Posterior vena cava (tissue), 2 donors: ENCODE results near the gene ETFDH. TPM values are rescaled to one million over a fixed set of nuclear protein-coding genes. Genes with fewer than 3 reads are reported as not detected.
"Not testable (repeated sequence)": the region's sequence is repeated elsewhere in the genome, so short reads cannot be mapped to it uniquely, and the experiment has no call there.

Experiments used
- DNase-seq: peaks from one replicate; pipeline ENCODE4 v3.0.0-alpha.2; 2020; ENCODE audit warnings: low spot score
- intact Hi-C, 2 donors: fragments of 100-400 bp; cut with DNase I; formaldehyde crosslinking; loops; one replicate each; pipeline versions ENCODE4 v1.14.1 to v1.14.2; 2022 to 2023
- total RNA-seq, 2 donors: library from RNA; stranded (reverse); fragmentation: NEBNext Ultra II Directional; extraction: Animal tissue kit (Norgen Biotek cat#: 25700); gene quantifications; one replicate each; pipeline ENCODE4 v1.2.1, GENCODE V29; 2021
- donor health status: DM: yes; HTN: yes; CAD: no.
- donor health status: DM: yes; HTN: yes; CAD: no.

Gene ETFDH
- total RNA-seq, 2 donors from 2014 or later = 19.1 to 21.9 TPM

DNA sequence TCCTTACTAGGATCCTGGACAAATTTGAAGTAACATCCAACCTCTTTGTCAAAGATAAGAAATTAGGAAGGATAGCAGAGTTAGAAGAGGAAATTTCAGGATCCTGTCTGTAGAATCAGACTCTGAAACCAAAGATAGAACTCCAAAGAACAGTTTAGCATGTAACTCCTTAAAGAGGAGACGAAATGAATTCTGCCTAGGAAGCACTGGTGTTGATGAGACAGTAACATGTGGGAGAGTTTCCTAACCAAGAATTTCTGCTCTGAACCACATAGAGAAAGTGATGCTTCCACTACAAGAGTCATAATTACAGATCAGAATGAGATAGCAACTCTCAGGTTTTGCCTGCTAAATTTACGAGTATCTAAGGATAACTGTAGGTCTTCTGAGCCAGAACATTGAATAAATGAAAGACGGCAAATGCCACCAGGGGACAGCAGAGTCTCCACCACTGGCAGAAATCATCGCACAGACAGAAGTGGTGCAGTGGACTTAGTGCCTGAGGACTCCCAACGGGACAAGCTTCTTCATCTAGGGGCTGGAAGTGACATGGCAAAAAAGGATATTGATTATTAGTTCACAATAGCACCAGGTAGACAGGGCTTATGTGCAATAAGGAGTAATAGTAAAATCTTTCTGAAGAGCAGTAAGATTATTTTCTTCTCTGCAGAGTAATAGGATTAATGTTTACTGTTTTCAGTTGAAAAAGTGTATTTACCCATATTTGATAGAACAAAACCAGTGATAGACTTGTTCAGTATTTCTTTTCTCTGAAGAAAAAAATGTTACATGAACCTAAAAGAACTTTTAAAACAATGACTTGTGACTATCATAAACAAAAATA, 57.8 kb downstream of the ETFDH start:
- DNase-seq = peak; percentile 85
- intact Hi-C loops = loop anchor here (2.0 to 5.0 kb wide), 2 partner anchors 117 to 121 kb away; no protein-coding TSS in a partner anchor

DNA sequence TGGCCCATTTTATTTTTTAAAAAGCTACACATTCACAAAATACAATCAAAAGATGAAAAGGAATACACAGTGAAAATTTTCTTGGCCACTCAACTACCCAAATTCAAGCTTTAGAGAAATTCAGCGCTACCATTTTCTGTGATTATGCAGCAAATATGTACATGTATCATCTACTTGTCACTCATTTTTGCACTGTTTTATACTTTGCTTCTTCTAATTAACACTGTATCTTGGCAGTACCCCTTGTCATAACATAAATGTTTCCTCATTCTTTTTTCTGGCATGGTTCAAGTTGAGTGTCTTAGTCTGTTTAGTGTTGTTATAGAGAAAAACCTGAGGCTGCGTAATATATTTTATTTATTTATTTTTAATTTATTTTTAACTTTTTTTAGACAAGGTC, 66.8 kb downstream of the ETFDH start:
- intact Hi-C loops = no loop called here
- no peak for DNase-seq

DNA sequence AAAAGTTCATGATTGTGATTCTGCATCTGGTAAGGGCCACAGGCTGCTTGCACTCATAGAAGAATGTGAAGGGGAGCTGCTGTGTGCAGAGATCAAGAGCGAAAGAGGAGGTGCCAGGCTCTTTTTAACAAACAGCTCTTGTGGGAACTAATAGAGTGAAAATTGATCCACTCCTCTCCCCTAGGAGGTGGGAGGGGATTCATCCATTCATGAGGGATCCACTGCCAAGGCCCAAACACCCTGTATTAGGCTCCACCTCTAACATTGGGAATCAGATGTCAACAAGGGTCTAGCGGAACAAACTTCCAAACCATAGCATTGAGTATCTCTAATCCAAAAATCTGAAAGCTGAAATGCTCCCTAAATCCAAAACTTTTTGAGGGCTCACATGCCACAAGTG, 67.5 kb downstream of the ETFDH start:
- intact Hi-C loops = no loop called here
- DNase-seq = no peak

DNA sequence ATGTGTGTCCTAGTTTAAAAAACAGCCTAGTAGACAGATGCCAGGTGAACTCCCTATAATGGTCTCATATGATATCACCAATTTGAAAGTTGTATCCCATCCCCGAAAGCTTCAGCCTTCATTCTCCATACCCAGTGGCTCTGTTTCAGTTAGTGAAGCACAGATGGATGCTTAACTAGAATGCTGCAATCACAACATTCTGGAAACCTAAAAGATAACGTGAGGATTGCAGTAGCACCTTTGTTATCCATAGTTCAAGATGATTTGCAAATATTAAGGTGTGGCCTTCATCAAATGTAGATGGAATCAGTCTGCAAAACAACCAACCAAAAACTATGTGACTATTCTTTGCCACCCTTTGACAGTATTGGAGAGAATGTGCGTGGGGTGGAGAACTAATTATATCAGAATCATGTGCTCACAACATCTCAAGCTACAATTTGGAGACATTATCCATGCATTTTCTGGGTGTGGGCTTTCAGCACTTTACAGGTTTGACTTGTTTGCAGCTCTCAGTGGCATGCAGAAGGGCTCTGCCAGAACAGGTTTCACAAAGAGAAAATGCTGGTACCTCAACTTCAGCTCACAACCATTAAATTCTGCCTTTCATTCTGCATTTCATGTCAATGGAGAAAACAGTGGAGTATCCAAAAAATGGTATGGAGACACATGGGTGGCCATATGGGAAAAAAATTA, 69.4 kb downstream of the ETFDH start:
- intact Hi-C loops = no loop called here
- DNase-seq = no peak

DNA sequence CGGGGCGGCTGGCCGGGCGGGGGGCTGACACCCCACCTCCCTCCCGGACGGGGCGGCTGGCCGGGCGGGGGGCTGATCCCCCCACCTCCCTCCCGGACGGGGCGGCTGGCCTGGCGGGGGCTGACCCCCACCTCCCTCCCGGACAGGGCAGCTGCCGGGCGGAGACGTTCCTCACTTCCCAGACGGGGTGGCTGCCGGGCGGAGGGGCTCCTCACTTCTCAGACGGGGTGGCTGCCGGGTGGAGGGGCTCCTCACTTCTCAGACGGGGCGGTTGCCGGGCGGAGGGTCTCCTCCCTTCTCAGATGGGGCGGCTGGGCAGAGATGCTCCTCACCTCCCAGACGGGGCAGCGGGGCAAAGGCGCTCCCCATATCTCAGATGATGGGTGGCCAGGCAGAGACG, 74.4 kb downstream of the ETFDH start:
- DNase-seq, intact Hi-C loops: not testable (repeated sequence)

DNA sequence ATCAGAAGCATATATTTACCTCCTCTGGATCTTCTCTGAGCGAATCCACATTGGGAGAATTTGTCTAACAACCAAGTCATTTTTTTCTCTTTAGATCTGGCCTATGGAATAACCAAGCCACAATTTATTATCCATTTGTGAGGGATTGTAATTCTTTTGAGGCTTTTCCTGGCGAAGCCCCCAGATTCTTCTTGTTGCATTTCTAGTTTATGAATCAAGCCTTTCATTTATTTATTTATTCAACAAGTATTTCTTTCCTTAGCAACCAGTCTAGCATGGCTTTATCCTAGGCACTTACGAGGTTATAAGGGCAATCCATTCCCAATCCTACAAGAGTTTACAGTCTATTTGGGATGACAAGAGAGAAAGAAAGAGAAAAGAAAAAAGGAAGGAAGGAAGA, 78.3 kb downstream of the ETFDH start:
- no peak for DNase-seq

DNA sequence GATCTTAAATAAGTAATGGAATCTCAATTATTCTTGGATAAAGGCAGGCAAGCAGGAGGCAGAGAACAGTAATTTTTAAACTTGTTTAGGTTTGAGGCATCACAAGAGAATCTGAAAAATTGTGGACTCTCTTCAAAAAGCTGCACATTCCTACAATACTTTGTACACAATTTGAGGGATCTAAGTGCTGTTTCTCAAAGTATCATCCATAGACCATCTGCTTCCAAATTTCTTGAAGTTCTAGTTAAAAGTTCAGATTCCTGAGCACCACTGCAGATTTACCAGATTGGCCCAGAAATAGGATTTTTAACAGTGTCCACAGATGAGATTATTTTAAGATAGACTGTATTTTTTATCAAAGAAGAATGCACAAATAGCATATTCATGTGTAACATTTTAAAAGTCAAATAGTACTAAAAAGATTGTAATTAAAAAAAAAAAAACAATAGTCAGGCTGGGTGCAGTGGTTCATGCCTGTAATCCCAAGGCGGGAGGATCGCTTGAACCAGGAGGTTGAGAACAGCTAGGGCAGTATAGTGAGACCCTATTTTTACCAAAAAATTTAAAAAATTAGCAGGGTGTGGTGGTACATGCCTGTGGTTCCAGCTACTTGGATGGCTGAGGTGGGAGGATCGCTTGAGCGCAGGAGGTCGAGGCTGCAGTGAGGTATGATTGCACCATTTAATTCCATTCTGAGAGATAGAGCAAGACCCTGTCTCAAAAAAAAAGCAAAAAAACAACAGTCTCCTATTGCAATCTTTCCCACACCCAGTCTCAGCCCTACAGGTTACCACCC, 82.5 kb downstream of the ETFDH start:
- no peak for DNase-seq

More for the DNA sequence above, 78.3 kb downstream of the ETFDH start:
- intact Hi-C loops = no loop called here

DNA sequence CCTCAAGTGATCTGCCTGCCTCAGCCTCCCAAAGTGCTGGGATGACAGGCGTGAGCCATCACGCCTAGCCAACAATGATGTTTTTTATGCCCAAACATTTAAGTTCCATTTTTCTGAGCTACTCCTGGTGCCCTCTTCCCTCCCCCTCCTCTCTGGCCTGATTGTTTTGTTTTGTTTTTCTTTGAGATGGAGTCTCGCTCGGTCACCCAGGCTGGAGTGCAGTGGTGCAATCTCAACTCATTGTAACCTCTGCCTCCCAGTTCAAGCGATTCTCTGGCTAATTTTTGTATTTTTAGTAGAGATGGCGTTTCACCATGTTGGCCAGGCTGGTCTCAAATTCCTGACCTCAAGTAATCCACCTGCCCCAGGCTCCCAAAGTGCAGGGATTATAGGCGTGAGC, 83.7 kb downstream of the ETFDH start:
- DNase-seq, intact Hi-C loops: not testable (repeated sequence)

More for the DNA sequence above, 82.5 kb downstream of the ETFDH start:
- intact Hi-C loops = no loop called here

DNA sequence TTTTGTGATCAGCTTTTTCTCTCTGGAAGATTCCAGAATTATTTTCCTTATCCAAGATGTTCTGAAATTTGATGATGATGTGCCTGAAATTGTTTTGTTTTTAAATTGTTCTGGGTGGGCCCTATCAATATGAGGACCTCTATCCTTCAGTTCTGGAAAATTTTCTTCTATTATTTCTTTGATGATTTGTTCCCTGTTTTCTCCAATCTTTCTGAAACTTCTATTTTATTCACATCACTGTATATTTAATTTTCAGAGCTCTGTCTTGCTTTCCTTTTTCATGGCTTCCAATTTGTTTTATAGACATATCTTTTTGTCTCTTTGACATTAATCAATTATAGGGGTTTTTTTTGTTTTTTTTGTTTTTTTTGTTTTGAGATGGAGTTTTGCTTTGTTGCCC, 84.5 kb downstream of the ETFDH start:
- intact Hi-C loops = no loop called here
- DNase-seq = no peak

DNA sequence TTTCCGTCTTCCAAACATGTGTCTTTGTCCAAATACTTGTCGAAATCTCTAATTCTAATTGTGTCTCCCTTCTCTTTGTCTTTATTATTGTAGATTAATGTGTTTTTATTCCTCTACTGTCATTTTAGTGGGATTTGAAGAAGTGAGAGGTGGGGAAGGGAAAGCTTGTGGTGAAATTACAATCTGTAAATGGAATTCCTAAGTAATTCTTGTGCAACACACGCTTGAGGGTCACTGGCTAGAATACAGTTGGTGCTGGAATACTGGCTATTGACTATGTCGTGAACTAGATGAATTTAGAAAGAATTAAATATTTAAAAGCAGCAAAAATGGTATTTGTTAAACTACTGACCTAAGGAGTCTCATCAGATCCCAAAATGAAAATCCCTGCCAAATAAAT, 86.0 kb downstream of the ETFDH start:
- no peak for DNase-seq
- intact Hi-C loops = no loop called here

DNA sequence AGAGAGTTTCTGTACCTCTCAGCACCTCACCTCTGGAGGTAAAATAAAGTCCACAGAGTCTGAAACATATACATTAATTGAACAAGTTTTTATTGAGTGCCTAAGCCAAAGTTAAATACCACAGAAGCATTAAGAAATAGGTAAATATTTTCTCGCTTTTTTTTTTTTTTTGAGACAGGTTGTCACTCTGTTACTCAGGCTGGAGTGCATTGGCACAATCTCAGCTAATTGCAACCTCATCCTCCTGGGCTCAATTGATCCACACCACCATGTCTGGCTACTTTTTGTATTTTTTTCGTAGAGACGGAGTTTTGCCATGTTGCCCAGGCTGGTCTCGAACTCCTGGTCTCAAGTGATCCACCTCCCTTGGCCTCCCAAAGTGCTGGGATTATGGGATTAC, 86.6 kb downstream of the ETFDH start:
- intact Hi-C loops = no loop called here
- DNase-seq = no peak

Other genes with a start within 250 kb of the ETFDH start
- gene RXFP1, start 150.4 kb upstream of the ETFDH start, total RNA-seq = 1 to 10 TPM; 7.8 to 9.3 TPM
- 1 to 10 TPM; 4.6 to 5.0 TPM for gene C4orf46, start 409 bp upstream of the ETFDH start, total RNA-seq
- 10 to 100 TPM; 13.6 to 14.9 TPM for gene PPID, start 51.1 kb downstream of the ETFDH start, total RNA-seq
- gene FNIP2, start 96.7 kb downstream of the ETFDH start, total RNA-seq = 10 to 100 TPM; 37.9 to 93.0 TPM